GM21737 (cell line): ENCODE results near the gene CLIC3.

Source experiments
- ATAC-seq: cut with Tn5 transposase; IDR thresholded peaks from one replicate; pipeline ENCODE4 v1.9.1; 2021; ENCODE audit warnings: mild to moderate bottlenecking, moderate library complexity; ENCODE audit not compliant: unreplicated experiment

CLIC3 gene

DNA sequence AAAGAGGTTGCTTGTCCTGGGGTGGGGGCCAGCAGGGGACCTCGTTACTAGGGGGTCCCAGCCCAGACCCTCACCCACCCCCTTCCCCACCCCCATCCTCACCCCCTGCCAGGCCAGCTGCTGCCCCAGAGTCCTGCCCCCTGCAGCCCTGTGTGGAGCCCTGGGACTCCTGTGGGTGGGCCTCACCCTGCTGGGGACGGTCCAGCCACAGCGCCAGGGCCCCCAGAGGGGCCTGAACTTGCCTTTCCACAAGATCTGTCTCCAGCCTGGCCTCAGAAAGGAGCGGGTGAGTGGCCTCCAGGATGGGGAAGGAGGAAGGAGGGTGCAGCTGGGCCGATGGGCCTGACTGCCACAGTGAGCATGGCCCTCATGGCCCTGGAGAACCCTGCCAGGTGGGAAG lies 26.6 kb downstream of the CLIC3 start:
- ATAC-seq = no peak

GRCh38 chr9:136969150-136969549 lies 27.2 kb downstream of the CLIC3 start:
- ATAC-seq = no peak

DNA sequence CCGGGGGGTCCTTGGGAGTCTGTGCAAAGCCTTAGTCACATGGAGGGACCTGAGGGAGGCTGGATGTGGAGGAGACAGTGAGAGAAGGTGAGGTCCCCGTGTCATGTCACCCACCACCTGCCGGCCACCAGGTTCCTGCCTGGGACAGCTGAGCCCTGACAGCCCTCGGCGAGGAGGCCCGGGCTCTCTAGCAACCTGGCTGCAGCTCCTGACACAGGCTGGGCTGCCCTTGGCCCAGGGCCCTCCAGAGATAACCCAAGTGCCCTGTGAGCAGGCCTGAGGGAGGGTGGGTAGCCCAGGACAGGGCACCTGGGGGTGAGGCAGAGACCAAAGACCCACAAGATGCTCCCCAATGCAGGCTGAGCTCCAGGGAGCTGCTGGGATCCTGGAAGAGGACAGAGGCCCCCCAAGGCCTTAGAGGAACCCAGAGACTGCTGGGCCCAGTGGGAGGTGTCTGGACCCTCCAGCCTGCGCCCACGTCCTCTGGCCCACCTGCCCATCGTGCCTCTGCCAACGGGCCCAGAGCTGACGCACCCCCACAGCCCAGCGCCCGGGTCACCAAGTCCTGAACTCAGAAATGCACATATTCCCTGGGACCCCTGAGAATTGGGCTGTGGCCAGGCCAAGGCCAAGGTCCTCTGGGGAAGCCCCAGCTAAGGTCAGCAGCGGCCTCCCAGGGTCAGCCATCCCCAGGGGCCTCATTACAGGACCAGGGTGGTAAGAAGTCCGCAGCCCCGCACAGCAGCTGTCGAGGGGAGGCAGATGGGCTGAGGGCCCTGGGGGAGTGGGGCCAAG lies 27.8 kb downstream of the CLIC3 start:
- no peak for ATAC-seq

DNA sequence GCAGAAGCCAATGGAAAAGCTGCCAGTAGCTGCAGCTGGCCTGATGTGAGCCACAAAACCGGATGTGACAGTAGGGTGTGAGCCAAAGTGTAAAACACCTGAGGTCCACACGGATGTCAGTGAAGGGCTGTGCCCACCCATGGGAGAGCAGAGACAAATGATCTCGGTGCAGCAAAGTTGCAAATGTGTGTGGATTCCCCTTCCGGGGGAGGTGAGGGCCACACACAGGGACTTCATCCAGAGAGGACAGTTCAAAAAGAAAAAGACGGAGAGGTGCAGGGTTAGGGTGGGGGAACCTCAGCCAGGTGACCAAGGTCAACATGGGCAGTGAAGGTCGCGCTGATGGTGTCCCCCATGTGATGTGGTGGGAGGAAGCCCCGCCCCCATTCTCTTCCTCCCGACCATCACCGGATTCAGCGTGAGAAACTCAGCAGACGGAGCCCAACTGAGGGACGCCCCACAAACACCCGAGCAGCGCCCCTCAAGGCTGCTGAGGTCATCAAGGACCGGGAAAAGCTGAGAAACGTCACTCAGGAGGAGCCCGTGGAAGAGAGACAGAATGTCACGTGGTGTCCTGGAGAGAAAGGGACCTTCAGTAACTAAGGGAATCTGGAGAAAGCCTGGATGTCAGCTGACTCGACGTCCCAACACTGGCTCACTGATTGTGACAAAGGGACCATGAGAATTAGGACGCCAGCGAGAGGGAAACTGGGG lies 30.4 kb downstream of the CLIC3 start:
- ATAC-seq = no peak

- ATAC-seq = no peak
Measured at GRCh38 chr9:136964833-136965422, 31.4 kb downstream of the CLIC3 start.

DNA sequence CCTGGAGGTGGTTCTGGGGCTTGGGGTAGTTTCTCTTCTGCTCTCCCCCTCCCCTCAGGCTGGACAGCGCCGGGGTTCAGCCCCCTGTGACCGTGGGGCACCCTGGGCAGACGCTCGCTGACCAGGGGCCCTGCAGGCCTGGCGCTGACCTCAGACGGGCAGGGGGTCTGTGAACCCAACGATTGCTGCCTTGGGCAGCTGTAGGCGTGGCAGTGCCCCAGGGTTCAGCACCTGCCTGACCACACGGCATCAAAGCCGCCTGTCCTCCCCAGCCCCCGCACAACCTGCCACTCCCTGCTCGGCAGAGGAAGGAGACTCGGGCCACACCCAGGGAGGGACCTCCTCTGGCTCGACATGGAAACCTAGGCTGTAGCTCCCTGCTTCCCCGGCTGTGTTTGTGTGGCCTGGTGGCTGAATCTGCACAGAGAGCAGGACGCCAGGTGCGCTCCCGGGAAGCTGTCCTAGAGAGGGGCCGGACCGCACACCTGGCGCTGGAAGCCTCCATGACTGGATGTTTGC lies 32.1 kb downstream of the CLIC3 start:
- no peak for ATAC-seq

GRCh38 chr9:136963751-136964150 lies 32.6 kb downstream of the CLIC3 start:
- no peak for ATAC-seq

- ATAC-seq = no peak
Measured at GRCh38 chr9:136963341-136963740, 33.0 kb downstream of the CLIC3 start.

GRCh38 chr9:136962701-136963248 lies 33.6 kb downstream of the CLIC3 start:
- ATAC-seq = no peak

- ATAC-seq = no peak
Measured at GRCh38 chr9:136962163-136962562, 34.2 kb downstream of the CLIC3 start.

GRCh38 chr9:136961279-136962065 lies 34.9 kb downstream of the CLIC3 start:
- ATAC-seq = no peak

DNA sequence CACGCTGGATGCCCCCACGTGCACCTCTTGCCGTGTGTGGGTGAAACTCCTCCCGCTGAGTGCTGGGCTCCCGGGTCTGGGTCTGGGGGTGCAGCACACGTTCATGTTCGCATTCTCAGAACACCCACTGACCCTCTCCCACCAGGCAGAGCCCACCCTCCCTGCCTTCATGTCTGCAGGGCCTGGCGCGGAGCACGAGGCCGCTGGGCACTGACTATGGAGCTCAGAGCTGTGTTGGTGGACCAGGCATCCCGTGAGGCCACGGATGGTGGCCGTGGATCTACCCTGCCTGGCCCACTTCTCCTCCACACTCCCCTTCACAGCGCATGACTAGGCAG lies 35.5 kb downstream of the CLIC3 start:
- ATAC-seq = no peak

DNA sequence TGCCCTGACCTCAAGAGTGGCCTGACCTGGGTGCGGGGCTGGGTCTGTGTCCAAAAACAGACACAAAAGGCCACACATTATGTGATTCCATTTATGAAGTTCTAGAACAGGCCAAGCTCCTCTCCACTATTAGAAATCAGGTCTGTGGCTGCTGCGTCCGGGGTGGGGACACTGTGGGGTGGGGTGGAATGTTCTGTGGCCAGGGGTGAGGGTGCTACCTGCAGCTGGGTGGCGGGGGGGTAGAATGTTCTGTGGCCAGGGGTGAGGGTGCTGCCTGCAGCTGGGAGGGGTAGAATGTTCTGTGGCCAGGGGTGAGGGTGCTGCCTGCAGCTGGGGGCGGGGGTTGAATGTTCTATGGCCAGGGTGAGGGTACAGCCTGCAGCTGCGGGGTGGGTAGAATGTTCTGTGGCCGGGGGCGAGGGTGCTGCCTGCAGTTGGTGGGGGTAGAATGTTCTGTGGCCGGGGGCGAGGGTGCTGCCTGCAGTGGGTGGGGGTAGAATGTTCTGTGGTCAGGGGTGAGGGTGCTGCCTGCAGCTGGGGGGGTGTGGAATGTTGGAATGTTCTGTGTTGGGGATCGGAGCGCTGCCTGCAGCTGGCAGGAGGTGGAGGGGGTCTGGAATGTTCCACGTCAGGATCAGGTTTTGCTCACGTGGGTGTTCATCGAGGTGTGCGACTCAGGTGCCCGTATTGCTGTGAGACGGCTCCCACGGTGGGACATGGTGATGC lies 36.0 kb downstream of the CLIC3 start:
- ATAC-seq = no peak

DNA sequence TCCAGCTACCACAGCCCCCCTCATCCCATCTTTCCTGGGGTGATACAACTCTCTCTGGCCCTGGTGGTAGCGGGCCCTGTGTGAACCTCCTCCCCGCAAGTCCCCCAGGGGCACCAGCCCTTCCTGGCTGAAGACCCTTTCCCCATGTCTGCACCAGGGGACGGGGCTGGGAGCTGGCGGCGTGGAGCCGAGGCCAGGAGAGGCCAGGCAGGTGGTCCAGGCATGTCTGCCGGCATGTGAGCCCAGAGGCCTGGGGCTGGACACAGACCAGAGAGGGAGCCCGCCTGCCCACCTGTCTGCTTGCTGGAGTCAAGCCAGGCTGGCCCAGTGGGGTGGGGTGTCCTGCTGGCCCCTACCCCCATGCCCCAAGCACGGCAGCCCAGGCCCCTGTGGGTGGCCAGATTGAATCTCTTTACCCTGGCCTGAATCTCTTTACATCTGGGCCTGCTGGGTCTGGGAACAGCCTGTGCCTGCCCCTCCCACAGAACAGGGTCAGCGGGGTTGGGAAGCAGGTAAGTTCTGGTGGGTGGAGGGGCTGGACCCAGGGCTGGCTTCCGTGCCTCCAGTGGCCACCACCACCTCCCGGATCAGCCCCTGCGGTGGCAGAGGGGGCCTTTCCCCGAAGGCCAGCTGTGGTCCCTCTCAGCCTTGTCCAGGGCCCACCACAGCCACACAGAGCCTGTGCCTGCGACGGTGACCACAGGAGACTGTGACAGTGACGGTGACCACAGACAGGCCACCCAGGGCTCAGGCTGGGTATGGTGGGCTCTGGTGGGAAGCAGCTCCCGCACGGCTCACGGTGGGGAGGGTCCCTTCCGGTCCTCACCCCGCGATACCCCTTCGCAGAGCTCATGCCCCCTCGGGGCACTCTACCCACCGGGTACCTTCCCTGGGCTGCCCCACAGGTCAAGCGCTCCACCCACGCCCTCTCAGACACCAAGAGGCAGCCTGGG lies 37.2 kb downstream of the CLIC3 start:
- no peak for ATAC-seq

- no peak for ATAC-seq
Measured at GRCh38 chr9:136958473-136958872, 37.9 kb downstream of the CLIC3 start.

DNA sequence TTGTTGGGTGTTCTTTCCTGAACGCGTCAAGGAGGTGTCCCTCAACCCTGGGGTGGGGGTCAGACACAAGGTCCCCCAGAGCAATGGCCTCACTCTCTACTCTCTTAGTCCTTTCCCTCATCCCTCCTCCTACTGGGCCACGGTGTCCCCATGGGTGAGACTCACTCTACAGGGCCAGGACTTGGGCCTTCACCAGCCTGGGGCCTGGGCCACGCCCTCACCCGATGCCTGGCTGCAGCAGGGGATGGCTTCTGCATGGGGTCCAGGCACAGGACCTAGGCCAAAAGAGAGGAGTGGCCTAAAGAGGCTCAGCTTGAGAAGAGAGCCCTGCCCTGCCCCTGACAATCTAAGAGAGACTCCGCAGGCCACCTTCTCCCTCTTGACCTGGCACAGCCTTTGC lies 38.5 kb downstream of the CLIC3 start:
- ATAC-seq = no peak

DNA sequence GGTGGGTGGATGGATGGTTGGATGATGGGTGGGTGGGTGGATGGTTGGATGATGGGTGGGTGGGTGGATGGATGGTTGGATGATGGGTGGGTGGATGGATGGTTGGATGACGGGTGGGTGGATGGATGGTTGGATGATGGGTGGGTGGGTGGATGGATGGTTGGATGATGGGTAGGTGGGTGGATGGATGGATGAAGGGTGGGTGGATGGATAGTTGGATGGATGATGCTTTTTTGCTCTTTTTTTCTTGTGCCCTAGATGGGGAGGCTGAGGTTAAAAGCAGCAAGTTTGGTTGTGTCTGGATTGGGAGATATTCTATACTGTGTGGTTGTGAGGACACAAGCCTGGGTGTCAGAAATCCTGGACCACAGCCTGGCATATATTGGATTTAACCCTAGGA lies 38.9 kb downstream of the CLIC3 start:
- ATAC-seq = no peak

- no peak for ATAC-seq
Measured at GRCh38 chr9:136956604-136957003, 39.8 kb downstream of the CLIC3 start.

DNA sequence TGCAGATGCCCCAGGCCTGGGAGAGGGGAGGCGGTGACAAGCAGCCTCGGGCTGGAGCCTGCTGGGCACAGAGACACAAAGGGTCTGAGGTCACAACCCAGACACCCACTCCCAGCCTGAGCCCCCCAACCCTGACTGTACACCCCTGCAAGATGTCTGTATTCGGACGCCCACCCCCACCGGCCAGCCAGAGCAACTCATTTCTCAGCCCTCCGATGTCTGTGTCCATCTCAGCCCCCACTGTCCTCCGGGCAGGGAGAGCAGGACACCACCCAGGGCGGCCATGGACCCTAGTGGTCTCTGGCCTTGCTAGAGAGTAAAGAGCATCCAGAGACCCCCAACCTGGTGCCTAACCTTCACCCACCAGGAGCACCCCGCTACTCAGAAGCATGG lies 40.4 kb downstream of the CLIC3 start:
- ATAC-seq = no peak
